Upper lobe of right lung (tissue), 1 donor: ENCODE results near the gene GREB1. TPM values are rescaled to one million over a fixed set of nuclear protein-coding genes. Genes with fewer than 3 reads are reported as not detected.

Experiments used
- ATAC-seq: fragments of 200-7000 bp; cut with Tn5 transposase; one replicate; pipeline ENCODE4 v1.9.1; 2020; ENCODE audit warnings: mild to moderate bottlenecking, moderate library complexity
- DNase-seq: peaks from one replicate; pipeline ENCODE4 v3.0.0-alpha.2; 2020
- H3K27ac ChIP-seq: fragments of 200-600 bp; one replicate; pipeline ENCODE4 v1.8.0; 2022
- H3K27me3 ChIP-seq: fragments of 200-600 bp; one replicate; pipeline ENCODE4 v1.8.0; 2022; ENCODE audit warnings: mild to moderate bottlenecking
- H3K36me3 ChIP-seq: fragments of 200-600 bp; one replicate; pipeline ENCODE4 v1.8.0; 2022
- H3K4me1 ChIP-seq: fragments of 200-600 bp; one replicate; pipeline ENCODE4 v1.8.0; 2022
- H3K4me3 ChIP-seq: fragments of 200-600 bp; one replicate; pipeline ENCODE4 v1.8.0; 2022; ENCODE audit warnings: mild to moderate bottlenecking
- H3K9me3 ChIP-seq: fragments of 200-600 bp; one replicate; pipeline ENCODE4 v1.8.0; 2022
- intact Hi-C: fragments of 100-400 bp; cut with DNase I; formaldehyde crosslinking; loops from one replicate; pipeline ENCODE4 v1.11.0; 2022
- total RNA-seq: library from RNA; stranded (reverse); fragmentation: NEBNext Ultra II Directional; extraction: Animal tissue kit (Norgen Biotek cat#: 25700); gene quantifications from one replicate; pipeline ENCODE4 v1.2.1, GENCODE V29; 2021
- TF ChIP-seq, protein P1 (sequence below): fragments of 200-600 bp; IDR thresholded peaks from one replicate; pipeline ENCODE4 v1.8.0; 2022; ENCODE audit warnings: antibody characterized with exemption
- donor health status: DM: no; HTN: yes; CAD: no; lungs with severe emphysema.

GREB1 gene
- total RNA-seq, 1 donor from 2014 or later, result 0.90 TPM

DNA sequence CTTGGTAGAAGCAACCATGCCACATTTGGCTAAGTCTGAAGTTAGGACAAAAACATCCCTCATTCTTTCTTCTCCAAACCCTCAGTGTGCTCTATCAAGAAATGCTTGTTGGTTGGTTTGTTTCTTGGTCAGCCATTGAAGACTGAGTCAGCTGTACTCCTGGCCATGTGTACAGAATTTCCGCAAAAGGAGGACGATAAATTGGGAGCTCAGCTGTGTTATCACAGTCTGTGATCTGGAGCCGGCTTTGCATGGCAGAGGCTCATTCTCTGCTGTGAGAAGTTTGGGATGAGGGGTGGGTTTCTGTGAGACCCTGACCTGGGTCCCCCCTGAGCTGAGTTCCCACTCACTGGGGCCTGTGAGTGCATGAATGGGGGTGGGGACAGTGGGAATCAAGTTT is 41.6 kb upstream of the GREB1 start:
- Histone ChIP-seq H3K4me3 (no peak overlapping the region), H3K27ac (no peak overlapping the region), H3K36me3 (no peaks in the 10 kb centered on the region), H3K4me1 (no peaks in the 10 kb centered on the region), H3K9me3 (no peaks in the 10 kb centered on the region), H3K27me3 (peaks cover 9% of the 10 kb centered on the region)
- no peak for ATAC-seq
- intact Hi-C loops, result no loop called here
- DNase-seq, result no peak
- TF ChIP-seq, protein P1, sequence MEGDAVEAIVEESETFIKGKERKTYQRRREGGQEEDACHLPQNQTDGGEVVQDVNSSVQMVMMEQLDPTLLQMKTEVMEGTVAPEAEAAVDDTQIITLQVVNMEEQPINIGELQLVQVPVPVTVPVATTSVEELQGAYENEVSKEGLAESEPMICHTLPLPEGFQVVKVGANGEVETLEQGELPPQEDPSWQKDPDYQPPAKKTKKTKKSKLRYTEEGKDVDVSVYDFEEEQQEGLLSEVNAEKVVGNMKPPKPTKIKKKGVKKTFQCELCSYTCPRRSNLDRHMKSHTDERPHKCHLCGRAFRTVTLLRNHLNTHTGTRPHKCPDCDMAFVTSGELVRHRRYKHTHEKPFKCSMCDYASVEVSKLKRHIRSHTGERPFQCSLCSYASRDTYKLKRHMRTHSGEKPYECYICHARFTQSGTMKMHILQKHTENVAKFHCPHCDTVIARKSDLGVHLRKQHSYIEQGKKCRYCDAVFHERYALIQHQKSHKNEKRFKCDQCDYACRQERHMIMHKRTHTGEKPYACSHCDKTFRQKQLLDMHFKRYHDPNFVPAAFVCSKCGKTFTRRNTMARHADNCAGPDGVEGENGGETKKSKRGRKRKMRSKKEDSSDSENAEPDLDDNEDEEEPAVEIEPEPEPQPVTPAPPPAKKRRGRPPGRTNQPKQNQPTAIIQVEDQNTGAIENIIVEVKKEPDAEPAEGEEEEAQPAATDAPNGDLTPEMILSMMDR, result no peak

DNA sequence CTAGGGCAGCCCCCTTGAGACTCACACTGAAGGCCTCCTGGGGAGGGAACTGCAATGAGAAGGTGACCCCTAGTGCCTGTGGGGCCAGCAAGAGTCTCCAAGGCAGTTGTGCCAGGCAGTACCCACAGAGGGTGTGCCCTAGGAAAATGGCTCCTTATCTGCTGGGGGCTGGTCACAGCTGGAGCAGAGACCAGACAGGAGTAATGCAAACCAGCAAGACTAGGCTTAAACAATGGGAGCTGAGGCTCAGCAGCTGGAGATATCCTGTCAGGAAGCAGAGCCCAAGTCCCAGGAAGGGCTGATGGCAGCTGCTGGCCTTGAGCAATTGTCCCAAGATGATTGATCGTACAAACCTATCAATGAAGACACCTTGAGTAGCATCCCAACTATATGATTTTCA is 41.1 kb upstream of the GREB1 start:
- Histone ChIP-seq H3K27me3 (peaks cover 5% of the 10 kb centered on the region), H3K9me3 (no peaks in the 10 kb centered on the region), H3K4me3 (no peak overlapping the region), H3K4me1 (no peaks in the 10 kb centered on the region), H3K36me3 (no peaks in the 10 kb centered on the region), H3K27ac (no peak overlapping the region)
- intact Hi-C loops, result no loop called here
- ATAC-seq (no peak), DNase-seq (no peak)
- TF ChIP-seq, protein P1, result no peak

DNA sequence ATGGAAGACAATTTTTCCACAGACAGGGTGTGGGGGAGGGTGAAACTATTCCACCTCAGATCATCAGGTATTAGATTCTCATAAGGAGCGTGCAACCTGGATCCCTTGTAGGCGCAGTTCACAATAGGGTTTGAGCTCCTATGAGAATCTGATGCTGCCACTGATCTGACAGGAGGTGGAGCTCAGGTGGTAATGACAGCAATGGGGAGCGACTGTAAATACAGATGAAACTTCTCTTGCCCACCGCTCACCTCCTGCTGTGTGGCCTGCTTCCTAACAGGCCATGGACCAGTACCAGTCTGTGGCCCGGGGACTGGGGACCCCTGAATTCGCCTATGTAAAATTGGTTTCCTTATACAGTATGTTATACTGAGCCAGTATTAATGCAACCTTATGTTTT is 40.6 kb upstream of the GREB1 start:
- Histone ChIP-seq H3K4me1 (no peaks in the 10 kb centered on the region), H3K9me3 (no peaks in the 10 kb centered on the region), H3K27me3 (no peaks in the 10 kb centered on the region), H3K36me3 (no peaks in the 10 kb centered on the region), H3K4me3 (no peak overlapping the region), H3K27ac (no peak overlapping the region)
- DNase-seq (no peak), ATAC-seq (no peak)
- intact Hi-C loops, result no loop called here
- TF ChIP-seq, protein P1, result no peak

DNA sequence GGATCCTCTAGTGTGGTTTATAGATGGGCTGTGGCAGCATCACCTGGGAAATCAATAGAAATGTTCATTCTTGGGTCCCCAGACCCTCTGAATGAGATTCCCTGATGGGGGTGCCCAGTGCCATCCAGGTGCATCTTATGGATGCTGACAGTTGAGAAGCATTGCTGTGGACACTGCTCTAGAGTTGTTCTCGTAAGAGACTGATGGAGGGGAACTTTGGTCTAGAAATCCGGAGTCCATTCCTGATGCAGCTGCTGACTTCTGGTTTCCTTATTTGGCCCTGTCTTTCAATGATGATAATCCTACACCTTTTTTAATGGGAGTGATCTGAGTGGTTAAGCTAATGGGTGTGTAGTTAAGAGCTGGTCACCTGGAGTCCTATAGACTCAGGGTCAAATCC is 39.5 kb upstream of the GREB1 start:
- no peaks in the 10 kb centered on the region for H3K36me3 ChIP-seq
- H3K4me3 ChIP-seq, result no peak overlapping the region
- TF ChIP-seq, protein P1, result no peak
- intact Hi-C loops, result no loop called here
- ATAC-seq, result no peak
- DNase-seq, result no peak
- H3K27me3 ChIP-seq, result no peaks in the 10 kb centered on the region
- H3K9me3 ChIP-seq, result no peaks in the 10 kb centered on the region
- no peak overlapping the region for H3K27ac ChIP-seq
- no peaks in the 10 kb centered on the region for H3K4me1 ChIP-seq

DNA sequence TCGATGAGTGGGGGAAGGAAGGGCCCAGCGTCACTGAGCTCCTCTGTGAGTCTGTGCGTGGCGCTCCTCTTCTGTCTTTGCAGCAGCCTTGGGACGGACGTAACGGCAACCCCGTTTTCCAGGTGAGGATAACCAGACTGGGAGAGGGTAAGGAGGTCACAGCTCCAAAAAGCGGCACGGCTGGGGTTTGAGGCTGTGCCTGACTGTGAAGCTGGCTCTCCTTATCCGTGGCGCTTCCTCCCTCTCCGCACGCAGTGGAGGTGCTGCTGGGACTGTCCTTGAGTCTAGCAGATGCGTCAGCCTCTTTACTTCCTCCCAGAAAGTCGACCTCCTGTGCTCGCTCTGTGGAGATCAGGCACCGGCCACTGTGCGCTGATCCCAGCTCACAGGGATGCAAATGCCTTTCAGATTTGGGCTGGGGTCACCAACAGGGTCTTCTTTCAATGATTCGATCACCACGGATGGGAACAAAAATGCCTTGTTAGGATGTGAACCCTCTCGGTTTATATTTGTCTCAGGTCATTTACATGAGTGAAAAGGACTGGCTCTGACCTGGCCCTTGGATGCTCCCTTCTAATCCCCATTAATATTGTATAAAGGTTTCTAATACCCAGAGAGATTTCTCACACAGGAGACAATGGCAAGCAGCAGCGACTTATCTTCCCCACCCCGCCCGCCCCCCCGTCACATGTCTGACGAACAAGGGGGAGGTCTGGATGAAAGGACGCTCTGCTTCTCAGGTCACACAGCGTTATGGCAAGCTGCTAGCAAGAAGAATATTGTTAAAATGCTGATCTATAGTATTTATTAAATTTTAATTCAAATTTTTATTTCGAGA is 37.8 kb upstream of the GREB1 start:
- H3K4me1 ChIP-seq, result no peaks in the 10 kb centered on the region
- ATAC-seq, result no peak
- intact Hi-C loops, result no loop called here
- H3K4me3 ChIP-seq, result no peak overlapping the region
- no peak overlapping the region for H3K27ac ChIP-seq
- TF ChIP-seq, protein P1, result no peak
- DNase-seq, result no peak
- no peaks in the 10 kb centered on the region for H3K27me3 ChIP-seq
- no peaks in the 10 kb centered on the region for H3K36me3 ChIP-seq
- H3K9me3 ChIP-seq, result no peaks in the 10 kb centered on the region
